SK-N-SH (cell line): ENCODE results near the gene GAS6.

Experiments used
- FOSL2 ChIP-seq: IDR thresholded peaks from 2 replicates; pipeline ENCODE4 v1.4.0; 2012; ENCODE audit warnings: low read depth, mild to moderate bottlenecking, moderate library complexity, borderline replicate concordance
- POLR2AphosphoS5 ChIP-seq: IDR thresholded peaks from 2 replicates; pipeline ENCODE4 v1.6.1; 2012; ENCODE audit warnings: low read depth, low read length
- TCF12 ChIP-seq: IDR thresholded peaks from 2 replicates; pipeline ENCODE4 v1.4.0; 2012
- TF ChIP-seq, protein P1 (sequence below): fragments of 200-600 bp; sonication (generic); IDR thresholded peaks from 2 replicates; pipeline ENCODE4 v1.6.1; 2017; ENCODE audit warnings: antibody characterized with exemption, mild to moderate bottlenecking, moderate library complexity

- TF ChIP-seq, protein P1, sequence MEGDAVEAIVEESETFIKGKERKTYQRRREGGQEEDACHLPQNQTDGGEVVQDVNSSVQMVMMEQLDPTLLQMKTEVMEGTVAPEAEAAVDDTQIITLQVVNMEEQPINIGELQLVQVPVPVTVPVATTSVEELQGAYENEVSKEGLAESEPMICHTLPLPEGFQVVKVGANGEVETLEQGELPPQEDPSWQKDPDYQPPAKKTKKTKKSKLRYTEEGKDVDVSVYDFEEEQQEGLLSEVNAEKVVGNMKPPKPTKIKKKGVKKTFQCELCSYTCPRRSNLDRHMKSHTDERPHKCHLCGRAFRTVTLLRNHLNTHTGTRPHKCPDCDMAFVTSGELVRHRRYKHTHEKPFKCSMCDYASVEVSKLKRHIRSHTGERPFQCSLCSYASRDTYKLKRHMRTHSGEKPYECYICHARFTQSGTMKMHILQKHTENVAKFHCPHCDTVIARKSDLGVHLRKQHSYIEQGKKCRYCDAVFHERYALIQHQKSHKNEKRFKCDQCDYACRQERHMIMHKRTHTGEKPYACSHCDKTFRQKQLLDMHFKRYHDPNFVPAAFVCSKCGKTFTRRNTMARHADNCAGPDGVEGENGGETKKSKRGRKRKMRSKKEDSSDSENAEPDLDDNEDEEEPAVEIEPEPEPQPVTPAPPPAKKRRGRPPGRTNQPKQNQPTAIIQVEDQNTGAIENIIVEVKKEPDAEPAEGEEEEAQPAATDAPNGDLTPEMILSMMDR = no peak
- TF ChIP-seq TCF12 (no peak), POLR2AphosphoS5 (no peak), FOSL2 (no peak)
These were observed 57.4 kb downstream of the GAS6 start for GRCh38 chr13:113806526-113806925.
